Measurements from ENCODE around the gene MEF2C.

DNA sequence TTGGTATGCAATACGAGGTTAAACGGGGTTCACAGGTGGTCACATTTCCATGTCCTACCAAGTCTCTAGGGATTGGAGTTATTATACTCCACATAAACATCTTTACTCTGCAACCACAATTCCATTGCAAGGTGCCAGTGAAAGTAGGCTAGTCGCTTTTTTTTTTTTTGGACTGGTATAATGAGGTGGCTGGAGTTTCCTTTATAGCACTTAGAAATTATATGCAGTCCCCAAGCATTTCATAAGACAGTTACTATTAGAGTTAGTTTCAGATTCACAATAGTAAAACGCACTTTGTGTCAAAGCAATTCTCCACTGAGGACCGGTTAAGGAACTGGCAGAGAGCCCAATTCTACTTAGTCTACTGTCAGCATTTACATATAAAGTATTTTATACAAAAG is 1.4 kb downstream of the MEF2C start:
- TF ChIP-seq GATA3 (IDR thresholded peaks at IDR 0.05; ENCODE audit: low read depth, low read length) (no peak), GATA2 (IDR thresholded peaks at IDR 0.05; ENCODE audit: low read depth, low read length) (no peak)

All from SH-SY5Y (cell line).